ENCODE measurements around the gene SKAP1.
"Not testable (repeated sequence)": the region's sequence is repeated elsewhere in the genome, so short reads cannot be mapped to it uniquely, and the experiment has no call there.

The SKAP1 gene

DNA sequence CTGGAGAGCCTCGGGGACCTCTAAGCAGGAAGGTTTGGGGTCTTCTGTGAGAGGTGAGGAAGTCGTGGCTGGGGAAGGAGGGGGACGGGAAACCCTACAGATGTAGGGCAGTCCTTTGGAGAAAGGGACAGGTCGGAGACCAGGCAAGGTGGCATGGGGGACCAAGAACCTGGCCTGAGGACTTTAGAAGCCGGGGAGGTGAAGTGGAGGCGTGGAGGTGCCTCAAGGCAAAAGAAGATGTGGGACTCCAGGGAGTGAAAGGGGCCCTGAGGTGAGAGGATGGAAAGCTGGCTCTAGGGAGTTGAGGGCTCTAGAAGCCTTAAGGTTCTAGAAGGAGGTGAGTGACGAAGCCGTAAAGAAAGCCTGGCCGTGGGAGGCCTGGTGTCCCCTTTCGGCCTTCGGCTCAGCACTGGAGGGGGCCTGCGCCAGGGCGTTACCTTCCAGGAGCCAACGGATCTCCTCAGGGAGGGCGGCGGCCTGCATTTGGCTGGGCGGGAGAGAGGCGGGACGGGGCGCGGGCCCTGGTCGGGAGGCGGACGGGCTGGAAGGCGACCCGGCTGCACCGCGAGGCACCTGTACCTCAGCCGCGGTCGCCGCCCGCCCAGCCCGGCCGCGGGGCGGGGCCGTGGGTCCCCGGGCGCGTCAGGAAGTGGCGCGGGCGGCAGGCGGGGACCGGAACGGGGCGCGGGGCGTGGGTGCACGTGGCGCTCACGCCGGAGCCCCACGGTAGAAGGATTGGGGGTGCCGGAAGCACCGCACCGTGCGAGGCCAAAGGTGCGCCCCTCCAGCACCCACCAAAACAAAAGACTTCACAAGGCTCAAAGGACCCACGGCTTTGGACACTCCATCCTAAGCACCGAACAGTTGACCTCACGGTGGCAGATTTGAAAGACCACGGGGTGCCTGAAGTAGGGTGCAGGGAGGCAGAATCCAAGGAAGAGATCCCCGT, at the start of gene SKAP1:
TSS of gene SKAP1 (minus strand) at position 577 of the 949 bp plus-strand sequence.
- no peak for DNase-seq (ENCODE audit: low spot score)

DNA sequence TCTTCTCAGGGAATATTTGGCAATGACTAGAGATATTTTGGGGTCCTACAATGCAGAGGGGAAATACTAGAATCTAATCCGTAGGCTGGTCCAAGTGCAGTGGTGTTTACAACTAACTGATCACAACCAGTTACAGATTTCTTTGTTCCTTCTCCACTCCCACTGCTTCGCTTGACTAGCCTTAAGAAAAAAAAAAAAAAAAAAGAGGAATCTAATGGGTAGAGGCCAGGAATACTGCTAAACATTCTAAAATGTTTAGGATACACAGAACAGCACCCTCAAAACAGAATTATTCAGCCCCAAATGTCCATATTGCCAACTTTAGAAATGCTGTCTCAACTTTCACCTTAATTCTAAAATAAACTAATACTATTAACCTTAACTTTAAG, 49.0 kb upstream of the SKAP1 start:
- no peak for DNase-seq (ENCODE audit: low spot score)

DNA sequence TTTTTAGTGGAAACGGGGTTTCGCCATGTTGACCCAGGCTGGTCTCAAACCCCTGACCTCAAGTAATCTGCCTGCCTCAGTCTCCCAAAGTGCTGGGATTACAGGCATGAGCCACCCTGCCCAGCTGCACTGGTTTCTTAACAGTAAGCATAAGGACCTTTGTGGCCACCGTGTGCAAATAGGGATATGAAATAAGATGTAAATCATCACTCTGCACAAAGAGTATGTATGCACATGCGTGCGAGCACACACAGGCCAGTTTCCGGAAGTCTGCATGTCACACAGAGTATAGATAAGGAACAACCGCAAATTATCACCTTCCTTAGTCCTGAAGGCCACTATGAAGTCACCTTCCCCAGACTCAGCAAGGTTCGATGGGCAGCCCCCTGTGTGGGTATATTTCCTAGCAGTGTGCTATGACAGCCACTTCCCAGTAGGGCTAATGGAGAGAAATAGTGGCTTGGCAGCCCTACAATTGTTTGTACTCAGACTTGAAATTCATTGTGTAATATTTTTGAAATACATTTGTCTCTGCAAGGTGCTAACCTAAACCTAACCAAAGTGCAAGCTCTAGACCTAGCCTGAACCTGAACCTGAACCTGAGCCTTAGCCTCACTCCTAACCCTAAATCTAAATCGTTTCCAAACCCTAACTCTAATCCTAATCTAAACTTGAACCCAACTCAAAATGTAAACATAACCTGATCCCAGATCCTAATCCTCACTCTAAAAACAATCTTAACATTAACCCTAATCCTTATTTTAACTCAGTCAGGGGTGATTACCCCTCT, 48.4 kb upstream of the SKAP1 start:
- no peak for DNase-seq (ENCODE audit: low spot score)

DNA sequence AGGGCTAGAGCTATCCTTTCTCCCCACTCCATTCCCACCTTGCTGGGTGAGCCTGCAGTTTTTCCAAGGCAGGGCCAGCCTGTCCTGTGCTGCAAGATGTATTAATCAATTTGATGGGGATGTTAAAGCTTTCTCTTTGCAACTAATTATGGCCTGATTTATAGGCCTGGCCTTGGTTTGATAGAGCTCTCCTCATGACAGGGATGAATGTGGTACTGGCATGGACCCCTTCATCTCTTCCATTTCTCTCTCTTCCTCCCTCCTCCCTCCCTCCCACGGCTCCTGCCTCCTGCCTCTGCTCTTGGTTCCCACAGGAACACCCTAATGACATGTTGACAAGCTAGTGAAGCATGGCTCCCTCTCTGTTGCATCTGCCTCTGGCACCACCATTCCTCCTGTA, 47.2 kb upstream of the SKAP1 start:
- no peak for DNase-seq (ENCODE audit: low spot score)

DNA sequence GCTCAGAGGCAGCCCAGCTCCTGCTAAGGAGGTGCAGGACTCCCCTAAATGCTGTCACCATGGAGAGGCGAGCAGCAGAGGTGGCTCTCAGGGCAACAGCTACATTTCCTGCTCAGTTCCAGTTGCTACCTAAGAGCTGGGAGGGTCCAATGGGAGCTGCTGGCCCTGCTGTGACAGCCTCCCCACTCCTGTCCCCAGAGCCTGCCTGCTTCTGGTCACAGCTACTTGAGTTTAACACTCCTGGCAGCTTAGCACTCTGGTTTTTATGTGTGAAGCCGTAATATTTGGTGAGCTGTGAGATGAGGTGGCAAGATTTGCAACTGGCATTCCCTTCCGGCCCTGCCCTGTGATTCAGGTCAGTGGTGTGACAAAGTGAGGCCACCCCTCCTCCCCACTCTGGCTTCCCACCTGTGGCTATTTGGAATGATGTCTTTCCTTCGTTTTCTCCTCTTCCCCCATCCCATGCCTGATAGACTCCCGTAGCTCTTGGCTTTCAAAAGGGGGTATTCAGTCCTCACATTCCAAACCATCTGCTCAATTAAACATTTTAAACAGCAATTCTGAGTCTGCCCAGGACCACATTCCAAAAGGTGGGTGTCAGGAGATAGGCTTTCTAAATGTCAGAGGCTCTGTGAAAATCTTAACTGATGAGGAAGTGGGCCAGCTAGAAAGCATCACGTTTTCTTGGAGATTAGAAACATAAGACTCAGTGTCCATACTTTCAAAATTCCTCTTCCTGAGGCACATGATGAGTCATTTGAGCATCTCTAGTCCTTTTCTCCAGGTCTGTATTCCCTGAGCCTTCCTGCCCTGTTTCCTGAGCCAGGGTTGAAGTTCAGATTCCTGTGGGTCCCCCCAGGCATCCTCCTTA, 42.6 kb upstream of the SKAP1 start:
- peak; percentile 41 for DNase-seq (ENCODE audit: low spot score)

DNA sequence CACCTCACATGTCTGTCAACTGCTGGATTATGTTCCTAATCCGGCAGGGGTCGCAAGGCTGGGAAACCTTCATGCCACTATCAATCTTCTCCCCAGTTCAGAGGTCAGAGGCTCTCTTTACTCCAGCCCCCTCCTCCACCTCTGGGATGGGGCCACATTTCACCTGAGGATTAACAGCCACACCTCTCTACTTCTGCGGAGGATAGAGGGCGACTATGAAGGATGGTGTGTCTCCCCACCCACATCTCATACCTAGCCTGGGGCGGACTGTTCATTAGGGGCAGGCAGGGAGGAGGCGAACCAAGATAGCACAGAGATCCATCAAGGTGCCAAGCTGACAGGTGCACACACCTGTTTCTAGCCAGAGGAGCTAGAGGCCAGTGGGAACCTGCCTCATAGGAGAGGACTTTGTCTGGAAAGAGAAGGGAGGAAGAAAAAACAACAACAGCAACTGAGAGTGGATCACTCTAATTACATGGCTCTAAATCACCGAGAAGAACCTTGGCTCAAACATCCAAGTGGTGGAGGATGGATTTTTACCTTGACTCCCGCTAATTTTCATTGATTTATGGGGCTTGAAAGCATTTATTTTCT, 41.9 kb upstream of the SKAP1 start:
- DNase-seq (ENCODE audit: low spot score), result no peak

DNA sequence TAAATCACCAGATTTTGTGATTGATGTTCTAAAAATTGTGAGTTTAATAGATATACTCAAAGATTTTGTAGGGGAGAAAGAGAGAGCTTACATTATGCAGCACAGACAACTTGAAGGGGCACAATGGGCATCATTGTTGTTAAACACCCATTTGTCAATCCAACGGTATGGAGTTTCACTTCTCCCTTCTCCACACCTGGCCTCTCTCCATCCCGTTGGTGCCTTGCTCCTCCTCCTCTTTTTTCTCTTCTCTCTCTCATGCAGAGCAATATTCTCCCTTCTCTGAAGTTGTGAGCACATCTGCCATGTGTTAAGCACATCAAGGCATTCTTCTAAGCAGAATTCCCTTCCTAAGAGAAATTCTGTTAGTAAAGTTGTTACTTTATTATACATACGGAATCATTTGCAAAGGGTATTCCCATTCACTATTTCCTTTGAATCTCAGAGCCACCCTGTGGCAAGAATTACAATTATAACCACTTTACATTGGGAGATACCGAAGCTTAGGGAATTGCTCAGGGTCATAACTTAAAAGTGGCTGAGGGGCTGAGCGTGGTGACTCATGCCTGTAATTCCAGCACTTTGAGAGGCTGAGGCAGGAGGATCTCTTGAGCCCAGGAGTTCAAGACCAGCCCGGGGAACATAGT, 40.5 kb upstream of the SKAP1 start:
- DNase-seq (ENCODE audit: low spot score), result peak; percentile 32

DNA sequence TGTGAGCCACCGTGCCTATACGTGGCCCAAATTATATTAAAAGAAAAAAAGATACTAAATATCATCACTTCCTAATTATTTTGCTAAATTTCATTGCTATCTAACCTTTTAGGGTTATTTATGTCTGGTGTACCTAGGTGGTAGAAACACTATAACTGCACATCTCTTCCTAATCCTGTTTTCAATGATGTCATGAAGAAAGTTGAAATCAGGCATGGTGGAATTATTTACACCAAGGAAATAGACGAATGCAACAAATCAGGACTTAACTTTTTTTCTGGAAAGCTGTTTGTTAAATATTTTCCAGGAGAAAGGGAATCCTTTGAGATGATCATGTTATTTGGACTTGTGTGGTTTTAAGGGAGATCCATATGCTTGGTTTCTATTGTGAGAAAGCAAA, 39.2 kb upstream of the SKAP1 start:
- no peak for DNase-seq (ENCODE audit: low spot score)

DNA sequence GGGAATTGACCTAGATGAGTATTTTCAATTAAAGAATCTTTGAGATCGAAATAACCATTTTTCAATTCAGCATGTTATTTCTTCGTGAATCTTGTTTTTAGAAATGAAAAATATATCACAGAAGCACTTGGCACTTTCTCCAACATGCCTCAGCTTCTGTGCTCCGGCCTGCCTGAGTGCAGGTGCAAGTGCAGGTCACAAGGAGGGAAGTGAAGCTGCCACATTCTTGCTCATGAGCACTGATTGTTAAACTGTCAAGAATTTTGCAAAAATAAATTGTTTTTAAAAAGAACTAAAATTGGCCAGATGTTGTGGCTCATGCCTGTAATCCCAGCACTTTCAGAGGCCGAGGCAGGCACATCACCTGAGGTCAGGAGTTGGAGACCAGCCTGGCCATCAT, 38.3 kb upstream of the SKAP1 start:
- DNase-seq (ENCODE audit: low spot score), result no peak

DNA sequence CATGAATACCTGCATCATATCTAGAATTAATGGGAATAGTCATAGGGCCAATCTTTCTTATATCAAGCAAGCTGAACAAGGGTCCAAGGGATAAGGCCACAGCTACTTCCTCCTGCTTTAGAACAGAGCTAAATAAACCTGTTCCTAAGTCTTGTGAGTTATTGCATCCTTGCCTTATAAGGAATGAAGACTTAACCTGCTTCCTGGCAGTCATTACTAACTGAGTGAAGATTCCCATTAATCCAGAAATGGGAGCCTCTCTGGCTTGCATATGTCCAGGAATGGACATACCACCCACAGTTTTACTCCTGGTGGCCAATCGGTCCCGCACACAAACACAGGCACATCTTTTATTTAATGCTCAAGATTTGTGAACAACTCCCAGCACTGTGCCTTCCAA, 35.9 kb upstream of the SKAP1 start:
- no peak for DNase-seq (ENCODE audit: low spot score)

DNA sequence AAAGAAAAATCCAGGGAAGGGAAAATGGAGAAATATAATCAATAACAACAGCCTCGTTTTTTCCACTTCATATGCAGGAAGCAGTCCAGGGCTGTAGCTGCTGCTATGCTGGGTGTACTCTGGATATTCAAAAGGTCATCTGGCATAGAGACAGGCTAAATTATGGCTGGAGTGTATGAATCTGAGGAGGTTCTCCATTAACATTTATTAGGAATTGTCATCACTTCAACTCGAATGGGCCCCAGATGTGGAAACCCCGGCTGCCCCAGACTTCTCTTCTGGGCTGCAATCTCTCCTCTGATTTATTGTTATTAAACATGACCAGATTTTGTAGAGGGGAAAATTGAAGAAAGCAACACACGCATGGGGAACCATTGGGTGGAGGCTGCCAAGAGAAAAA, 33.5 kb upstream of the SKAP1 start:
- peak; percentile 25 for DNase-seq (ENCODE audit: low spot score)

DNA sequence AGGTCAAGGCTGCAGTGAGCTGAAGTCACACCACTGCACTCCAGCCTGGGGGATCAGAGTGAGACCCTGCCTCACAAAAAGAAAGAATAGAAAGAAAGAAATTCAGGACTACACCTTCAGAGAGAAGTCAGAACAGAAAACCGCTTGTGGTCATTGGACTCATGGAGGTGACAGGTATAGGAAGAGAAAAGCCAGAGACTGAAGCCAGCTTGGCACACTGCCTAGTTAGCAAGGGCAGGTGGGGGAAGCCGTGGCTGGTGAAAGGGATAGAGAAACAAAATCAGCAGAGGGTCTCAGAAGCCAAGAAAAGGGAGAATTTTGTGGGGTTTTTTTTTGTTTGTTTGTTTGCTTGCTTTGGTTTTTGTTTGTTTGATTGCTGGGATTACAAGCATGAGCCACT, 32.9 kb upstream of the SKAP1 start:
- DNase-seq (ENCODE audit: low spot score), result no peak

DNA sequence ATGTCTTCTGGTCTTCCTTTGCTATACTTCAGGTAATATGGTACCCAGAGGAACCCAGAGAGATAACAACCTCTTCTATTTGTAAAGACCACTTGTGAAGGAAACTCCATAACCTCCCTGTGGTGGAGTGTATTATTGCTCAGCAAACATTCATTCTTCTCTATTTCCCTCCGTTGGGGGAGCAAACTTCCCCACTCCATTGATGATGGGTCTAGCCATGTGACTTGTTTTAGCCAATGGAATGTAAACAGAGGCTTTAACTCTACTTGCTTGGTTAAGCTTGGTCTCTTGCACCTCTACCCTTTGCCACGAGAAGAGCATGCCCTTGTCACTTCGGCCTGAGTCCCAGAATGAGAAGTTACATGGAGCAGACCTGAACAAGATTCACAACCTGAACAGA, 30.0 kb upstream of the SKAP1 start:
- no peak for DNase-seq (ENCODE audit: low spot score)

DNA sequence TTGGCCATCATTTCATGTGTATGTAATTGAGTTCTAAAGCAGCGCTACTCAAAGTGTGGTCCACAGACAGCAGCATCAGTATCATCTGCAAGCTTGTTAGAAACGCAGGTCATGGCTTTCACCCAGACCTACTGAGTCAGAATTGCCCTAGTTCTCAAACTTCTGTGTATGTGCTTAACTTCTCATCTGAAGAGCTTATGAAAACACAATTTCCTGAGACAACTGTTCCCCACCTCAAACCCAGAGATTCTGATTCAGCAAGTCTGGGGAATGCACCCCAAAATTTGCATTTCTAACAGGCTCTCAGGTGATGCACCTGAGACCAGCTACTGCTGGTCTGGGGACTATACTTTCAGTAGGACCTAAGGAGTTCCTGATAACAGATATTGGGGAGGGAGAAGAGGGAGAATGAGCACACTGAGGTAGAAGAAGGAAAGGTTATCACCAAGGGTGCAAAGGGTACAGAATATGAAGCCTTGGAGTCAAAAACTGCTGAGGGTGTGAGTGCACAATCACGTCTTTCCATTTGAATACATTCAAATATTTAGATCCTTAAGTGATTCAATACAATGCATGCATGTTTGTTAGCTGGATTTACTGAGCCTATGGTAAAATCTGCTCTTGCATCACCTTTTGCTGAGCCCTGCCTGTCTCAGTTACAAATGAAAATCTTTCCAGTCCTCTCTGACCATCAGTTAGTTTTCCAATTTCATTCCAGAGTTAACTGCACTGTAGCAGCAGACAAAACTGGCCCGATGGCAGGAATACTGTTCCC, 29.2 kb upstream of the SKAP1 start:
- no peak for DNase-seq (ENCODE audit: low spot score)

DNA sequence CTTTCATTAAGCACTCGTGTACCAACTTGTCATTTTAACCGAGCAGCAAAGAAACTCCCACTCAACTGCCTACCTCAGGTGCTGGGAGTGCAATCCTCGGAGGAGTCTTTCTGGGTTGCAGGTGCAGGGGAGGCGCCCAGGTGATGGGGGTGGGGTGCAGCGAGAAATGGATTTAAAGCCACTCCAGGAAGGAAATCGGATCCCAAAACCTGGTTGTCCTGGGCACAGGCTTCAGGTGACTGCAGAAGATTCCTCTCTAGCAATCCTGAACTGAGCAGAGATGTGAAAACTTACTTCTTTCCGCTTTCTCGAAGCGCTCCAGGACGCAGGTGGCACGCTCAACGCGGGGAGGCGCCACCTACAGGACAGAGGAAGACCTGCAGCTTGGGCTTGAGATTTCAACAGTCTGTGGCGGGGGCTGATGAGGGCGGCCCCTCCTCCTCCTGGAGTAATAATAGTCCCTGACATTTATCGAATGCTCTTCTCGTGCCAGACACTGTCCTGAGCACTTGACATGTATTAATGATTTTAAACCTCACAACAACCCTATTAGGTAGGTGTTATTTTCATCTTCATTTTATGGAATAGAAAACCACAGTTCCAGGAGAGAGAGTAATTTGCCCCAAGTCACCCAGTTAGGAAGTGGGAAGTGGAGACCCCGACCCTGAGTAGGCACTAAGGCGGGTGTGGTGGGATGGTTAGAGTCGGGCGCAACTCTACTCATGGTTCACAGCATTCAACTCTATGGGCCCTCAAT, 27.2 kb upstream of the SKAP1 start:
- peak; percentile 82 for DNase-seq (ENCODE audit: low spot score)

DNA sequence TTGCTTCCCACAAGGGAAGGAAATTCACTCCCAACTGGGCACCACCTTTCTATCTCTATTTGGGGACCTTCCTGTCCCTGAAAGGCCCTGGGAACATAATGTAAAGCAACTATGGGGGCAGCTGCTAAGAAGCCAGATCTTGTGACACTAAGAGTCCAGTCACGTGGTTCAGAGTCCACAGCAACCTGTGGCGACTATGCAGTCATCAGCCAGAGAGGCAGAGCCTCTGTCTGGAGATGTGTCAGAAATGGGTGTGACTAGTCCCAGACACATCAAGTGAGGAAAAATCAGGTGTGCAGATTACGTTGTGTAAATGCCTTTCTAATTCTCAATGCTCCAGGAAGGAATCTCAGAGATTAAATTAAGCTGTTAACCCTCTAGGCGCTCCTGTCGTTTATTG, 26.6 kb upstream of the SKAP1 start:
- no peak for DNase-seq (ENCODE audit: low spot score)

DNA sequence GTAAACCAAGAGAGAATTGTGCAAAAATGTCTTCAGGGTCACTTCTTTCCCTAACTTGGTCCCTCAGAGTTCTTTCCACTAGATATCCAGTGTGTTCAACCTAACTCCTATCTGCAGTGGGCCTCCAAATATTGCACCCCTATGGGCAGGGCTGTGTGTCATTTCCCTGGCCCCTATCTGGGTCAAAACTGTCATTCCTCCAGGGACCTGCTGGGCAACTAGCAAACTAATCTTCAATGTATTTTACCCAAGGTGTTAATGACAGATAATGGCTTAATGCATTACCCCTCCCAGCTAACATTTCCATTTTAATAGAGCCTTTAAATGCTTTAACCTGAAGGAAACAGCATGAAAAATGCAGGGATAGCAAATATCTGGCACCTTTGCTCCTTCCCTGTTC, 25.8 kb upstream of the SKAP1 start:
- DNase-seq (ENCODE audit: low spot score), result no peak

DNA sequence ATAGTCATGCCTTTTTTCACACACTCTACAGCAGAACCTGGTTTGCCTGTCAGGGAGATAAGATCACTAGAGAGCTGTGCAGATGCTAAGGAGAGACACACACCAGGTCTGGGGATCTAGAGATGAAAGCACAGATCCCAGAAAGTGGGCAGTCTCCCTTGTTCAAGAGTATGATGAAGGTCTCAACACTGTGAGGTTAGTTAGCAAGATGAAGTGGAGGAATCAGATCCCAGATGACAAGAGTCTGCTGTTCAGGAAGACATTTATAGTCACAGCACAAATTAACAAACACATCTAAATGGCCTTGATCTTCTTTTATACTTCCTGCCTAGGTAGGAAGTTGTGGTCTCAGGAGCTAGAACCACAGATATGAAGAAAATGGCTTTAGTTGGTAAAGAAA, 23.4 kb upstream of the SKAP1 start:
- DNase-seq (ENCODE audit: low spot score), result no peak

DNA sequence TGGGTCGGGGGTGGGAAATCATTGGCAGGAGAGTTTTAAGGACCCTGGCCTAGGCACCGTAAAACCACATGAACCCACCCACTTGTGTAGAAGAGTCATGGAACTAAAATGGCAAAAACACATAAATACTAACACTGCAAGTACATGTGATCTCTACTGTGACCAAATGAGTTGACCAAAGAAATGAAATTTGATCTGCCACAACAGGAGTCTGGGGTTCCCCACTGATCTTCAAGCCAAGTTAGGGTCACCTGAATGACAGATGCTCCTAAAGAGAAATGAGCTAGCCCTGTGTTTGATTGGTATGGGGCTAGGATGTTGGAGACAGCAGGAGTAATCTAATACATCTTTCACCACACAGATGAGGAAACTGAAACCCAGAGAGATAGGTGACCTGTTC, 21.5 kb upstream of the SKAP1 start:
- no peak for DNase-seq (ENCODE audit: low spot score)

DNA sequence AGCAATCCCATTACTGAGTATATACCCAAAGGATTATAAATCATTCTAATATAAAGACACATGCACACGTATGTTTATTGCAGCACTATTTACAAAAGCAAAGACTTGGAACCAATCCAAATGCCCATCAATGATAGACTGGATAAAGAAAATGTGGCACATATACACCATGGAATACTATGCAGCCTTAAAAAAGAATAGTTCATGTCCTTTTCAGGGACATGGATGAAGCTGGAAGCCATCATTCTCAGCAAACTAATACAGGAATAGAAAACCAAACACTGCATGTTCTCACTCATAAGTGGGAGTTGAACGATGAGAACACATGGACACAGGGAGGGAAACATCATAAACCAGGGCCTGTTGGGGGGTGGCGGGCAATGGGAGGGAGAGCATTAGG, 19.3 kb upstream of the SKAP1 start:
- DNase-seq (ENCODE audit: low spot score), result not testable (repeated sequence)
